Measurements from ENCODE around the gene ZNF467.

ZNF467 gene

GRCh38 chr7:149801002-149801566 lies 27.7 kb upstream of the ZNF467 start:
- DNase-seq (ENCODE audit: low read depth): no peak
- no peak for TF ChIP-seq CTCF (conservative IDR thresholded peaks at IDR 0.05; ENCODE audit: low read length)
- H3K4me3 ChIP-seq (ENCODE audit: low read length): no peak overlapping the region

- H3K4me3 ChIP-seq (ENCODE audit: low read length): no peak overlapping the region
- TF ChIP-seq CTCF (conservative IDR thresholded peaks at IDR 0.05; ENCODE audit: low read length): no peak
- no peak for DNase-seq (ENCODE audit: low read depth)
Observed at GRCh38 chr7:149800169-149800555, 26.8 kb upstream of the ZNF467 start.

GRCh38 chr7:149799397-149800168 lies 26.2 kb upstream of the ZNF467 start:
- H3K4me3 ChIP-seq (ENCODE audit: low read length): no peak overlapping the region
- no peak for TF ChIP-seq CTCF (conservative IDR thresholded peaks at IDR 0.05; ENCODE audit: low read length)
- DNase-seq (ENCODE audit: low read depth): no peak

- no peak overlapping the region for H3K4me3 ChIP-seq (ENCODE audit: low read length)
- no peak for DNase-seq (ENCODE audit: low read depth)
- no peak for TF ChIP-seq CTCF (conservative IDR thresholded peaks at IDR 0.05; ENCODE audit: low read length)
Observed at GRCh38 chr7:149797771-149798170, 24.4 kb upstream of the ZNF467 start.

GRCh38 chr7:149796287-149796860 lies 23.0 kb upstream of the ZNF467 start:
- no peak for DNase-seq (ENCODE audit: low read depth)
- TF ChIP-seq CTCF (conservative IDR thresholded peaks at IDR 0.05; ENCODE audit: low read length): no peak
- no peak overlapping the region for H3K4me3 ChIP-seq (ENCODE audit: low read length)

- TF ChIP-seq CTCF (conservative IDR thresholded peaks at IDR 0.05; ENCODE audit: low read length): no peak
- H3K4me3 ChIP-seq (ENCODE audit: low read length): no peak overlapping the region
- DNase-seq (ENCODE audit: low read depth): no peak
Observed at GRCh38 chr7:149795126-149795525, 21.7 kb upstream of the ZNF467 start.

GRCh38 chr7:149794661-149795060 lies 21.3 kb upstream of the ZNF467 start:
- DNase-seq (ENCODE audit: low read depth): no peak
- no peak overlapping the region for H3K4me3 ChIP-seq (ENCODE audit: low read length)
- TF ChIP-seq CTCF (conservative IDR thresholded peaks at IDR 0.05; ENCODE audit: low read length): no peak

Data from AG10803 (cell line).